Endothelial cell of umbilical vein (primary cell): ENCODE data around the gene VIPAS39. TPM values are rescaled to one million over a fixed set of nuclear protein-coding genes. Genes with fewer than 3 reads are reported as not detected.

Experiments
- BruUV-seq: library from RNA; stranded (reverse); fragments of 400-500 nt; replicated peaks from 2 replicates; lab custom pipeline; 2021; lab: Mats Ljungman, UMichigan
- CTCF ChIA-PET: fragments of 300-600, 350-600 bp; sonication (Branson Sonifier 250); formaldehyde crosslinking; loops from one replicate; lab custom pipeline; 2021; ENCODE audit warnings: antibody characterized with exemption, inconsistent platforms; lab: Charles Lee
- POLR2A ChIA-PET: fragments of 300-600, 350-600 bp; sonication (Branson Sonifier 250); formaldehyde crosslinking; loops from one replicate; lab custom pipeline; 2021; ENCODE audit warnings: antibody characterized with exemption, inconsistent platforms; lab: Charles Lee
- DNase-seq: peaks from one replicate; pipeline ENCODE4 v3.0.0-alpha.2; 2011; ENCODE audit warnings: low read depth, low spot score
- FAIRE-seq: peaks from 2 replicates; lab custom pipeline; 2011; peaks lifted over from hg19 to GRCh38; lab: Jason Lieb, UNC
- H2AFZ ChIP-seq: 2 replicates; pipeline ENCODE4 v1.6.0; 2012; ENCODE audit warnings: low read depth, low read length, control low read depth, inconsistent platforms
- H3K27ac ChIP-seq: 2 replicates; pipeline ENCODE4 v1.5.1; 2011; ENCODE audit warnings: low read depth, mild to moderate bottlenecking, control low read depth, low read length, moderate library complexity; ENCODE audit not compliant: insufficient read depth
- H3K27me3 ChIP-seq, 2 experiments: 2 replicates each; pipeline versions ENCODE4 v1.6.0 to v1.6.1; 2011; ENCODE audit warnings: low read length in 2 of 2, mixed read lengths in 1 of 2; ENCODE audit not compliant: control insufficient read depth in 2 of 2, insufficient read depth in 2 of 2
- H3K36me3 ChIP-seq, 2 experiments: 2 replicates in 1 of 2; 3 replicates in 1 of 2; pipeline ENCODE4 v1.5.1; 2011; ENCODE audit warnings: low read length in 2 of 2, mild to moderate bottlenecking in 1 of 2, moderate library complexity in 1 of 2; ENCODE audit not compliant: control insufficient read depth in 2 of 2, insufficient read depth in 2 of 2; ENCODE audit errors: extremely low read depth in 1 of 2
- H3K4me1 ChIP-seq: 3 replicates; pipeline ENCODE4 v1.5.1; 2011; ENCODE audit warnings: mild to moderate bottlenecking, low read length; ENCODE audit not compliant: control insufficient read depth, insufficient read depth; ENCODE audit errors: extremely low read depth
- H3K4me2 ChIP-seq: 2 replicates; pipeline ENCODE4 v1.6.1; 2011; ENCODE audit warnings: low read length, control low read depth, mixed read lengths; ENCODE audit not compliant: insufficient read depth
- H3K4me3 ChIP-seq, 3 experiments: fragments of 200-600 bp in 1 of 3; sonication (generic), shearing (Covaris generic) in 1 of 3; replicated peaks in 1 of 3; 2 replicates each; pipeline ENCODE4 v1.5.1; 2011 to 2016; ENCODE audit warnings: control low read depth in 3 of 3, low read length in 3 of 3, mild to moderate bottlenecking in 2 of 3, inconsistent platforms in 1 of 3, low read depth in 1 of 3, moderate library complexity in 1 of 3; ENCODE audit not compliant: insufficient read depth in 1 of 3
- H3K79me2 ChIP-seq: 2 replicates; pipeline ENCODE4 v1.6.0; 2012; ENCODE audit warnings: low read length, inconsistent platforms; ENCODE audit not compliant: control insufficient read depth, insufficient read depth
- H3K9ac ChIP-seq: replicated peaks from 2 replicates; pipeline ENCODE3; 2011; ENCODE audit warnings: low read length, control low read depth; ENCODE audit not compliant: insufficient read depth; ENCODE audit errors: extremely low read depth
- H3K9me1 ChIP-seq: replicated peaks from 3 replicates; pipeline ENCODE4 v1.6.0; 2011; ENCODE audit warnings: mild to moderate bottlenecking, low read length; ENCODE audit not compliant: control insufficient read depth, insufficient read depth; ENCODE audit errors: extremely low read depth
- H3K9me3 ChIP-seq: replicated peaks from 2 replicates; pipeline ENCODE4 v1.5.1; 2012; ENCODE audit warnings: low read length, inconsistent platforms; ENCODE audit not compliant: control insufficient read depth, insufficient read depth
- H4K20me1 ChIP-seq: replicated peaks from 2 replicates; pipeline ENCODE3; 2011; ENCODE audit warnings: mild to moderate bottlenecking, low read length; ENCODE audit not compliant: control insufficient read depth, insufficient read depth; ENCODE audit errors: extremely low read depth
- CTCF ChIP-seq, 2 donors: IDR thresholded peaks; 1 replicate in 1 of 2; 2 replicates in 1 of 2; pipeline ENCODE4 v1.5.1; 2011; ENCODE audit warnings: low read length in 2 of 2, mild to moderate bottlenecking in 2 of 2, moderate library complexity in 2 of 2, control low read depth in 1 of 2, inconsistent platforms in 1 of 2, low read depth in 1 of 2; ENCODE audit not compliant: insufficient read depth in 1 of 2; ENCODE audit errors: extremely low read depth in 1 of 2
- EZH2 ChIP-seq: IDR thresholded peaks from 2 replicates; pipeline ENCODE4 v1.6.1; 2012; ENCODE audit warnings: borderline replicate concordance, low read depth, mild to moderate bottlenecking, moderate library complexity, low read length, inconsistent platforms; ENCODE audit not compliant: severe bottlenecking
- FOS ChIP-seq: IDR thresholded peaks from 2 replicates; pipeline ENCODE4 v1.6.1; 2011; ENCODE audit warnings: mild to moderate bottlenecking, low read length, moderate library complexity, borderline replicate concordance; ENCODE audit not compliant: insufficient read depth
- GATA2 ChIP-seq: IDR thresholded peaks from 2 replicates; pipeline ENCODE4 v1.7.0; 2011; ENCODE audit warnings: low read depth, mild to moderate bottlenecking, moderate library complexity, mixed read lengths, low read length; ENCODE audit not compliant: insufficient read length, insufficient read depth
- JUN ChIP-seq: IDR thresholded peaks from 2 replicates; pipeline ENCODE4 v1.6.1; 2011; ENCODE audit warnings: borderline replicate concordance, low read depth; ENCODE audit not compliant: insufficient read length, insufficient read depth
- MAX ChIP-seq: IDR thresholded peaks from 2 replicates; pipeline ENCODE4 v1.6.1; 2011; ENCODE audit not compliant: insufficient read depth, insufficient read length
- MYC ChIP-seq: IDR thresholded peaks from one replicate; pipeline ENCODE4 v1.6.1; 2011; ENCODE audit warnings: mild to moderate bottlenecking, low read depth, low read length
- POLR2A ChIP-seq: IDR thresholded peaks from 2 replicates; pipeline ENCODE4 v1.6.1; 2012; ENCODE audit warnings: low read depth, mild to moderate bottlenecking, control low read depth, low read length
- POLR2AphosphoS5 ChIP-seq: IDR thresholded peaks from 2 replicates; pipeline ENCODE4 v1.6.1; 2012; ENCODE audit warnings: low read depth, mild to moderate bottlenecking, control low read depth, low read length, moderate library complexity; ENCODE audit not compliant: insufficient read depth
- dilution Hi-C: fragments of 300-500 bp; cut with MboI; formaldehyde crosslinking; loops from one replicate; pipeline ENCODE4 v1.15.0; 2019; ENCODE audit warnings: low sequenced_read_pairs; ENCODE audit not compliant: extremely low pct_ligation_motif_present
- intact Hi-C: fragments of 100-400 bp; cut with micrococcal nuclease; formaldehyde crosslinking; loops from one replicate; pipeline ENCODE4 v1.10.0; 2022
- polyA plus RNA-seq, 4 experiments: library from polyadenylated mRNA; depleted of rRNA in 3 of 4; stranded (reverse) in 3 of 4; unstranded in 1 of 4; fragments of >200 nt; gene quantifications; 2 replicates each; pipeline versions ENCODE4 v1.2.1 to v1.2.3, GENCODE V29; 2011 to 2012; ENCODE audit warnings: missing spikeins in 1 of 4
- total RNA-seq: library from RNA; stranded (reverse); gene quantifications from 2 replicates; pipeline ENCODE4 v1.2.3, GENCODE V29; 2021

VIPAS39 gene
- total and polyA plus RNA-seq, 2 donors (not counting 3 experiments of a cell fraction or from before 2014, with no cell fraction given) = 24.2 to 28.2 TPM

- Histone ChIP-seq H3K9me3 (no peaks in the 10 kb centered on the region), H3K27ac (no peak overlapping the region), H3K79me2 (no peaks in the 10 kb centered on the region), H3K36me3 (no peaks in the 10 kb centered on the region), H3K9me1 (no peaks in the 10 kb centered on the region), H3K4me1 (peaks cover 7% of the 10 kb centered on the region), H3K9ac (no peak overlapping the region), H3K27me3 (peaks cover 17 to 27% of the 10 kb centered on the region in 2 experiments), H3K4me2 (no peak overlapping the region), H2AFZ (no peak overlapping the region), H4K20me1 (no peaks in the 10 kb centered on the region), H3K4me3 (no peak overlapping the region)
- TF ChIP-seq EZH2 (no peak), MAX (no peak), MYC (no peak), POLR2A (no peak), FOS (no peak), JUN (no peak), CTCF (IDR thresholded peaks at IDR 0.05; ENCODE audit: extremely low read depth in 1 of 2, insufficient read depth in 1 of 2, low read depth in 1 of 2, low read length in 2 of 2) (no peak), GATA2 (no peak), POLR2AphosphoS5 (no peak)
- BruUV-seq = no TSS peak
- FAIRE-seq (no peak), DNase-seq (no peak)
- dilution Hi-C loops = no loop called here
- ChIA-PET CTCF (no interaction called here), POLR2A (no interaction called here)
- intact Hi-C loops = no loop called here
Observed at GRCh38 chr14:77495334-77495733, 37.9 kb upstream of the VIPAS39 start.
